GM18909 (cell line): ENCODE results near the gene PARD3B.

Experiments used
- ATAC-seq: cut with Tn5 transposase; IDR thresholded peaks from one replicate; pipeline ENCODE4 v1.9.1; 2021; ENCODE audit warnings: mild to moderate bottlenecking; ENCODE audit not compliant: unreplicated experiment, poor library complexity

Gene PARD3B

GRCh38 chr2:204578928-204579598 lies 33.8 kb downstream of the PARD3B start:
- ATAC-seq: no peak

- ATAC-seq: no peak
These were observed 36.7 kb downstream of the PARD3B start for GRCh38 chr2:204581946-204582345.

- no peak for ATAC-seq
These were observed 38.5 kb downstream of the PARD3B start for GRCh38 chr2:204583773-204584172.

DNA sequence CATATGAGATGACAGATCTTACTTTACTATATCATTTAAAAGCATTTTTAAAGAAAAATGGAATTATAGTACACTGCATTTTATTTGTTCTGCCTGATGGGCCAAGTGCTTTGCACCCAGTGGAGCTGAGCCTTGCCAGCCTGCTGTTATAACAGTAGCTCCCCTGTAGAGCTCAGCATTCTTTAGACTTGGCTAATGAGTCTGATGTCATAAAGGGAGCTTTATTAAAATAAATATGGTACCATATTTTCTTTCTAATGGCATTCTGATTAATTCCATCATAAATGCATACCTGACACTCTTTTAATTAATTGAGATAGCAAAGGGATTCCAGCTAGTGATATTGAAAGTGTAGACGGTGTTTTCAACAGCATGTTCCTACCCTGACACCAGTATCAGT lies 40.7 kb downstream of the PARD3B start:
- no peak for ATAC-seq

DNA sequence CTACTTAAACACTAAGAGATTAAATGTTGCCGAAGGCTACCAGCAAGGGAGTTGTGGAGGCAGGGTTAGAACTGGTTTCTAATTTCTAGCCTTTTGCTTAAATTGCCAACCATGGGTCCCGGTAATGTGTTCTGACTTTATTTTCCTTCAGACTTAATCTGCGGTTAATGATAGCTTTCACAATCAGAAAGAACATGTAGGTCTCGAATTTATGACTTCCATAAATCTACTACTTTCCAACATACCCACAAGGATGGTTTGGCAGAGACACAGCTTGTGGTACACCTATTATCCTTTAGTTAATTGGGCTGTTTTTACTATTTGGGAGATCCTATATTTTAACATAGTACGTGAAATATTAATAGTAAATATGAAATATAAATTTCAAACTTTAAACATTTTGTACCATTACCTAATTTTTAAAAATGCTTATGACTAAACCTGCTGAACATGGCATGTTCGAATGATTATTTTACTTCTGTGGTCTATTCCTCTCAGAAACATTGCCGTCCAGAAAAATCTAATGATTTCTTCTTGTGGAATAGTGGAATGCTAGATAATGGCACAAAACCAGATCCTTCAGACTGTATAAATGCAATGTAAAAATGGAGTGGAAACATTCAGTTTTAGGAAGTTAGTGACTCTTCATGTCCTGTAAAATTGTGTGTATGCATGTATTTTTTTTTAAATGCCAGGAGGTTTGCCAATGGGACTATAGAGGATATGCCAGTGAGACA lies 41.3 kb downstream of the PARD3B start:
- ATAC-seq: no peak

- no peak for ATAC-seq
These were observed 44.8 kb downstream of the PARD3B start for GRCh38 chr2:204590063-204590462.

DNA sequence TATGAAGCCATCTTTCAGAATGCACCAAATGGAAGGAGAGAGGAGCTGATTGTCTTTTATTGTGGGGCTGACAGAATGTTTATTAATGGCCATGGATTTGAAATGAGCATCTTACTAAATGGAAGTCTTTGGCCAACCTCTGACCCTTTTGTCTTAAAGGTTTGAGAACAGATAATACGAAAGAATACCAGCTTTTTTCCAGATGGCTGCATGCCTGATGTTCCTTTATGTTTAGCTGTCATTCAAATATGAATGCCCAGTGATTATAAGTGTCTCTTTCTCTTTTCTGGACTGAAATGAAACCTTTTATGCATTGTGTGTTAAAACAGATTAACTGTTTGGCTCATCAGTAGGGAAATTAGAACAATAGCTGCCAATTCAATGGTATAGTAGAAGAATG lies 46.0 kb downstream of the PARD3B start:
- ATAC-seq: no peak

DNA sequence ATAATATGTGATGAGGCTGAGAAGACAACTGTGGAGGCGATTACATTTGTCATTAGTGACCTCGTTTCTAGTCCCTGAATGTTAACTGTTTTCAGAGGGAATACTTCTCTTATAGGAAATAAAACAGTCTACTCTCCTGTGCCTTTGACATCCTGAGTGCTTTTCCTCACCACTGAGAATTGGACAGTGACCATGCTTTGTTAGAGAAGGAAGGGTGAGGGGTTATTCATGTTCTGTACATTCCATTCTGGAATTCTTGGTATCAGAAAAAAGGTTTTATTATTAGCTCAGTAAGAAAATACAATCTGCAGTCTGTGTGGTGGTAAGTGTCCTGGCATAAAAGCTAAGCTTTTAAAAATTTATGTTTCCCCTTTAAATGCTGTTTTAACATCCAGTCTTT lies 58.8 kb downstream of the PARD3B start:
- ATAC-seq: no peak

GRCh38 chr2:204608237-204608939 lies 63.1 kb downstream of the PARD3B start:
- no peak for ATAC-seq

- no peak for ATAC-seq
These were observed 65.8 kb downstream of the PARD3B start for GRCh38 chr2:204611017-204611631.

GRCh38 chr2:204611764-204612163 lies 66.5 kb downstream of the PARD3B start:
- ATAC-seq: no peak

GRCh38 chr2:204613635-204614034 lies 68.4 kb downstream of the PARD3B start:
- ATAC-seq: no peak

GRCh38 chr2:204615456-204615855 lies 70.2 kb downstream of the PARD3B start:
- ATAC-seq: no peak

- ATAC-seq: no peak
These were observed 79.9 kb downstream of the PARD3B start for GRCh38 chr2:204625135-204625534.

- no peak for ATAC-seq
These were observed 83.8 kb downstream of the PARD3B start for GRCh38 chr2:204628926-204629712.

DNA sequence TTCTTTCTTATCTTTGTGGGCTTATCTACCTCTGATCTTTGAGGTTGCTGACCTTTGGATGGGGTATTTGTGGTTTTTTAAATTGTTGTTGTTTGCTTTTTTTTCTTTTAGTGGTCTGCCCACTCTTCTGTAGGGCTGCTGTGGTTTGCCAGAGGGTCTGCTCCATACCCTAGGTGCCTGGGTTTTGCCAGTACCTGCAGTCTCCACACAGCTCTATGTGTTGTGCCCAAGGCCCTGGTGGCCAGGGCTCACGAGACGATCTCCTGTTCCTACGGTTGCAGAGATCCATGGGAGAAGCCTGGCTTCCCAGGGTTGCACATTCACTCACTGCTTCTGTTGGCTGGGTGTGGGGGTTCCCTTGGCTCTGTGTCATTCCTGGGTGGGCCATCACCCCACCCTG lies 87.1 kb downstream of the PARD3B start:
- ATAC-seq: no peak

GRCh38 chr2:204634564-204634963 lies 89.3 kb downstream of the PARD3B start:
- no peak for ATAC-seq

GRCh38 chr2:204635478-204635877 lies 90.2 kb downstream of the PARD3B start:
- ATAC-seq: no peak

DNA sequence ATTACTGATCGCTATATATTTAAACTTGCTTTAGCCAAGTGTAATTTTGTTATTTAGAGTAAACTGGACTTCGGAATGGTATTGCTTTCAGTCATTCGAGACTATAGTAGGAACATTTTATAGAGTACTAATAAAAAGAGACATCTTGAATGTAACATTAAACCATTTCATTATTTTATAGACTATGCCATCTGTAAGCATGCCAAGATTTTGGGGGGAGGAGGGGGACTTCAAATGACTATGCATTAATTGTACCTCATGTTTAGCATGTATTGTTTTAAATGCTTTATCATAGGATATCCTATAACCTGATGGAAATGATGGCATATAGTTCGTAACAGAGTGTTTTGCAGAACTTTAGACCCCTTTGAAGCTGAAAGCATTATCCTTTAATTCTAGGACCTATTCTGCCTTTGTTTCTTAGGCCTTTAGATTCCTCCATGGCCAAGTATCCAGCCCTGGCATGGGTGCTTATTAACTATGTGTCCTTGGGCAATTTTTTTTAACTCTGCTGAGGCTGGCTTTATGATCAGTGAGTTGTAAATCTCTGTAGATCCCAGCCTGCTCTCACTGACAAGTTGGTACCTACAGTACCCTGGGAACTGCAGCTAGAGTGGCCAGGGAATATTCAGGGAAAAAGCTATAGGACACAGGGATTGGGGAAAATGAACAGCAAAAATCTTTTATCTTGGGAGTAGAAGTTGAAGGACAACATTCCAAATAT lies 93.4 kb downstream of the PARD3B start:
- ATAC-seq: no peak

GRCh38 chr2:204643326-204643725 lies 98.1 kb downstream of the PARD3B start:
- no peak for ATAC-seq
